NCI-H460 (cell line): ENCODE data around the gene BSND. TPM values are rescaled to one million over a fixed set of nuclear protein-coding genes. Genes with fewer than 3 reads are reported as not detected.

ENCODE experiments used
- DNase-seq: peaks from one replicate; pipeline ENCODE4 v3.0.0-alpha.2; 2016; ENCODE audit warnings: low read depth; ENCODE audit errors: extremely low read depth
- total RNA-seq: library from RNA; depleted of rRNA; stranded (reverse); fragments of >200 nt; shearing (Covaris generic); gene quantifications from 2 replicates; pipeline ENCODE4 v1.2.3, GENCODE V29; 2014

BSND gene
- total RNA-seq, 1 experiment from 2014 or later, result not detected

DNA sequence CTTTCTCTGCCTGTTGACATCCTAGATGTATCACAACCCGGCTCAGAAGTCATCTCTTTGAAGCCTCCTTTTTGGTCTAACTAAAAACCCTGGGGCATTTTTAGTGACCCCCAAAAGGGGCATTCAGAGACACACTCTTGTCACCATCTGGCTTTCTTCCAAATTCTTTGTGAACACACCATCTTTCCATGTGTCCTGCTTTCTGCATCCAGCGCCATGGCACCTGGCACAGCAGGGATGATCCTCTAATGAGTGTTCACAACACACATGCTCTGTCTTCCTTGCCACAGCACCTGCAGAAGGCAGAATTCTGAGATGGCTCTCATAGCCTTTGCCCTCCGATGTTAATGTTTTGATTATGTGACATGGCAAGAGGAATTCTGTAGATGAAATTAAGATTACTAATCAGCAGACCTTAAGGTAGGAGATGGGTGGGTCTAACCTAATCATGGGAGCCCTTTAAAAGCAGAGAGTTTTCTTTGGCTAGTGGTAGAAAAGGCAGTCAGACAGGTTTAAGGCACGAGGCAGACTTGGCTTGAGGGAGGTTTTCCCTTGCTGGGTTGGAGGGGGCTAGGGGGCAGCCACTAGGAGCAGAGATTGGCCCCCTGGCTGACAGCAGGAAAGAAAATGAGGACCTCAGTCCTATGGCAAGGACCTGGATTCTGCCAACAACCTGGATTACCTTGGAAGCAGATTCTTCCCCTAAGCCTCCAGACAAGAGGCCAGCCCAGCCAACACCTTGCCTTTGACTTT is 23.2 kb upstream of the BSND start:
- no peak for DNase-seq

DNA sequence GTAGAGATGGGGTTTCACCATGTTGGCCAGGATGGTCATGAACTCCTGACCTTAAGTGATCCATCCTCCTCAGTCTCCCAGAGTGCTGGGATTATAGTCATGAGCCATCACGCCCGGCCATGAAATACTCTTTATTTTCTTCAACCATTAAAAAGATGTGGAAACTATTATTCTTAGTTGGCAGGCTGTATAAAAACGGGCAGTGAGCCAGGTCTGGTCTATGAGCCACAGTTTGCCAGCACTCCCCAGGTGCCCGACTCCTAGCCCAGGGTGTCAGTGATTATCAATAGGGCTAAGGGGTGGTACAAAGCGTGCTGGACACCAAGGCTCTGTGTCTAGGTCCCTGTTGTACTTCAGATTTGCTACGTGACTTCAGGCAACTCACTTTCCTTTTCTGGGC is 22.0 kb upstream of the BSND start:
- no peak for DNase-seq

DNA sequence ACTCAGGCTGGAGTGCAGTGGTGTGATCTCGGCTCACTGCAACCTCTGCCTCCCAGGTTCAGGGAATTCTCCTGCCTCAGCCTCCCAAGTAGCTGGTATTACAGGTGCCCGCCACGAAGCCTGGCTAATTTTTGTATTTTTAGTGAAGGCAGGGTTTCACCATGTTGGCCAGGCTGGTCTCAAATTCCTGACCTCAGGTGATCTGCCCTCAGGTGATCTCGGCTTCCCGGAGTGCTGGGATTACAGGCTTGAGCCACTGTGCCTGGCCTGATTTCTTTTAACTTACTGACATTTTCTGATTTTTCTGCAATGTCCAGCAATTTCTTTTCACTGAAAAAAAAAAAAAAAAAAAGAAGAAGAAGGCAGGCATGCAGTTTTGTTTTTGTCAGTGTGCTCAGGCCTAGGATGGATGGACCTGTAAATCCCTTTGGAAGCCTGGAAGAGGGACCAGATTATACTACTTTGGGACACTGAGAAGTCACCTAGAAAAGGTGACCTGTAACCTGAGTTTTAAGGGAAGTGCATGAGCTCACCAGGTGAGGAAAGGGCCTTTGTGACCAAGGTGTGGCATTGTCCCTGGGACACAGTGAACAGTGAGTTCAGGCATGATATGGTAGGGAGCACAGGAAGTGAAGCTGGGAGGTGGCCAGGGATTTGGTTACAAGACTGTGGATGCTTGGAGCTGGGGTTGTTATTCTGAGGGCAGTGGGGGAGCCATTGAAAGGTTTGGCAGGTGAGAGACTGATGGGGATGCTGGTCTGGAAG is 21.0 kb upstream of the BSND start:
- no peak for DNase-seq

DNA sequence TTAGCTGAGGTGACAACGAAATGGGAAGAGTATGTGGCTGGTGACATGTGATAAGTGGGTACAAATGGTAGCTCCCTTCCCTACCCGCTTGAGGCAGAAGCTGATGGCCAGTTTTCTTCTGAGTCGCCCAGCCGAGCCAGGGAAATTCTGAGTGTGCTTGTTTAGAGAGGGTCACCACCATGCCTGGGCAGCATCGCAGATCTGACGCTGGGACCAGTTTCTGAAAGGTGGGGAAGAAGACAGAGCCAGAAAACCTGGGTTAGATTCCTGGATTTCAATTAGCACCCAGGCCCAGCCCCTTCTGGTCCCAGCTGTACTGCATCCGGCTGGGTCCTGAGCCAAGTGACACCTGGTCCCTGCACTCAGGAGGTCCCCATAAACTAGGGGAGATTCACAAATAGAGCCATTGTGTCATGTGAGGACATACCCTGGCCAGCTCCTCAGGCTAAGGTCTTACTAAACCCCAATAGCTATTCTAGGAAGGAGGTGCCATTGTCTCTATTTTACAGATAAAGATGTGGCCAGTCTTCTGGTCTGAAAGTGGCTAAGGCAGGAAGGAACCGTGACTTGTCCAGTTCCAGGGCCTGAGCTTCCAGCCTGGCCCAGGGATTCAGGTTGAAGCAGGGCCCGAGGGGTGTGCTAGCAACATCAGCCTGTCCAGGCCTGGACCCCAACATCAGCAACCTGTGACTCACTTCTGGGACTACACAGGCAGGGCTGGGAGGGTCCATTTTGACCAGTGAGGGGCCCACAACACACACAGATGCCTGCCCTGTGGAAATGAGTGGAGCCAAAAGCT is 20.0 kb upstream of the BSND start:
- no peak for DNase-seq

DNA sequence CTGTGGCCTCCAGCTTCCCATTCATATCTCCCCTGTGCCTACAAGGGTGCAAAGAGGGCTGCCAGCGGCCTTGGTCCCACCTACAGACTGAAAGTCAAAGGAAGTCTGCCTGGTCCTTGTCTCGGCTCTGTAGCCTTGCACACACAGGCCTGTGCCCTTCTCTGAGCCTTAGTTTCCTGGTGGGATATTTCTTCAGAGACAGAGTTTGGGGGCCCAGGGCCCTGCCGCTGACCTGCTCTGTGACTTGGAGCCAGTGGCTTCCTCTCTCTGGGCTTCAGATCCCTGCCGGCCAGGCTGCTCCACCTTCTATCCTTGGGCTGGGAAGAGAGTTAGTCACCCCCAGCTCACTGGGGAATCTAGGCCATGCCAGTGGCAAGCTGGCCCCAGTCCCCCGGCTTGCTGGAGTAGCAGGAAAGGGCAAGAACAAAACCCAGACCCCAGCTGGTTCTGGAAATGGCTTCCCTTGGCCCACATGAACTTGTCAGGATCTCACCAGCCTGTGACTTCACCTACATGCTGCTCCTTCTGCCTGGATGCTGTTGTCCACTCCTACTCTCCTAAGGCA is 19.3 kb upstream of the BSND start:
- DNase-seq, result no peak

DNA sequence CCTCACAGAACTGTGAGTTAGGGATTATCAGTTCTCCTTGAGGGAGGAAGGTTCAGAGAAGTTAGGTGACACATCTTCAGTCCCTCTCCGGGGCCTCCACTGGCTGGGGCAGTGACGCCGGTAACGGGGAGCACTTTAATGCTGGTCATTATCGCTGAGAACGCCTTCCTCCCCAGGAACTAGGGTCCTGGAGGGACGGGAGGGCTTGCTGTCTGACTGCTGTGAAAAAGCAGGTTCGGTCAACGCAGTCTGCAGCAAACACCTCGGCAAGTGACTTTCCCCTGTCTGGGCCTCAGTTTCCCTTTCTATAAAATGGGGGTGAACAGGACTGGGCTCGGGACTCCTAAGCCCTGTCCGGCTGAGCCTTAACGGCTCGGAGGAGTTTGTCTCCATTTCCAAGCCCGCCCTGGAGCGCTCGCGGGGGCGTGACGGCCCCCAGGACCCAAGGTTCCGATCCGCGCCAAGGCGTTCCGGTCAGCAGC is 18.6 kb upstream of the BSND start:
- no peak for DNase-seq

DNA sequence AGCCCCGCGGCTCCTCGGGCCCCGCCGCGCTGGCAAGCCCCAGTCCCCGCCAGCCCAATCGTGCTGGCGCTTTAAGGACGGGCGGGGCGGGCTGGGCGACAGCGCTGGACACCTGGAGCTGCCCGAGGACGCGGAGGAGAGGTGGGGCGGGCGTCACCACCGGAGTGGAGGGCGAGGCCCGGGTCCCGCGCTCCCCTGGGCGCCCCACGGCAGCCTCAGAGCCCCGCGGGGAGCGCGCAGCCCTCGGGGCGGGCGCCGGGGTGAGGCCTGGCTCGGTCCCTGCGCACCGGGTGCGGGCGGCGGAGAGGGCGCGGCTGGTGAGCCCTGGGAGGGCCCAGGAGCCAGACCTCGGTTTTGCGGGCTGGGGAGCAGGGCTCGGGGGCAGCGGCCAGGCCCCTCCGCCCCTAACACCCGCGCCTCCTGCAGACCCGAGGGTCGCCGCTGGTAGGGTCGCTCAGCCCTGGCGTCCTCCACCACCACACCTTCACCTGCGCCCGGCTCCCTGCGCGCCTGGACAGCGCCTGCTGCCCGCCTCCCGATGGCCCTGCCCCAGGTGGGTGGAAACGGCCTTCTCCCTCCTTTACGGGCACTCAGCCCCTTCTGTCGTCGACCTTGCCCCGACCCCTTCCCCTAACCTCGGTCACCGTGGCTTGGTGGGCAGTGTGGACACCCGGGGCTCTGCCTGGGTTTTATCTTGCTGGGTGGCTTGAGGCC is 18.0 kb upstream of the BSND start, which contains the start of gene TMEM61:
TSS of gene TMEM61 (plus strand) at position 101 of the 714 bp plus-strand sequence. CDS start at position 539, 438 bp downstream.
- DNase-seq, result no peak

DNA sequence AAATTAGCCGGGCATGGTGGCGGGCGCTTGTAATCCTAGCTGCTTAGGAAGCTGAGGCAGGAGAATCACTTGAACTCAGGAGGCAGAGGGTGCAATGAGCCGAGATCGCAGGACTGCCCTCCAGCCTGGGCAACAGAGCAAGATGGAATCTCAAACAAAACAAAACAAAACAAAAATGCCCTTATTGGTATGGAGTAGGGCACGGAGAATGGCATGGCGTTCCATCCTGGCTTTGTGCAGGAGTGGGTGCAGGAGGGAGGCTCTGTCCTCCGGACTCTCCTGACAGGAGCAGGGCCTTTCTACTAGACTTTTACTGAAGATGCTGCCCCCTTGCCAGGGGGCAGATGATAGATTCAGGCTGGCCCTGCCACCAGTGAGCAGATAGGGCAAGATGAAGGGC is 17.3 kb upstream of the BSND start:
- no peak for DNase-seq

DNA sequence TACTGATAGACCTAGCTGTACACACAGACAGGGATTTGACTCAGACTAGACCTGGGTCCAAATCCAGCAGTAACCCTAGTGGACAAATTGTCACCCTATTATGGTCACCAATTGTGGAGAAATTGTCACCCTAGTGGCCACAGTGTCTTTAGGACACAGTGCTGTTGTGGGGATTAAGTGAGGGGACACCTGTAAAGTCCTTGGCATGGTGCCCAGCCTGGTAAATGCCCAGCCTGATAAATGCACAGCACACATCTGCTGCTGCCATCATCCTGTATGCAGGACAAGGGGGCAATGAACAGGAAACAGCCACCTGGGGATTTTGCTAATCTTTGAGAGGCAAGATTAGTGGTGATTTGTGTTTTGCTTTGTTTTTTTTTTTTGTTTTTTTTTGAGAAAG is 16.0 kb upstream of the BSND start:
- no peak for DNase-seq

DNA sequence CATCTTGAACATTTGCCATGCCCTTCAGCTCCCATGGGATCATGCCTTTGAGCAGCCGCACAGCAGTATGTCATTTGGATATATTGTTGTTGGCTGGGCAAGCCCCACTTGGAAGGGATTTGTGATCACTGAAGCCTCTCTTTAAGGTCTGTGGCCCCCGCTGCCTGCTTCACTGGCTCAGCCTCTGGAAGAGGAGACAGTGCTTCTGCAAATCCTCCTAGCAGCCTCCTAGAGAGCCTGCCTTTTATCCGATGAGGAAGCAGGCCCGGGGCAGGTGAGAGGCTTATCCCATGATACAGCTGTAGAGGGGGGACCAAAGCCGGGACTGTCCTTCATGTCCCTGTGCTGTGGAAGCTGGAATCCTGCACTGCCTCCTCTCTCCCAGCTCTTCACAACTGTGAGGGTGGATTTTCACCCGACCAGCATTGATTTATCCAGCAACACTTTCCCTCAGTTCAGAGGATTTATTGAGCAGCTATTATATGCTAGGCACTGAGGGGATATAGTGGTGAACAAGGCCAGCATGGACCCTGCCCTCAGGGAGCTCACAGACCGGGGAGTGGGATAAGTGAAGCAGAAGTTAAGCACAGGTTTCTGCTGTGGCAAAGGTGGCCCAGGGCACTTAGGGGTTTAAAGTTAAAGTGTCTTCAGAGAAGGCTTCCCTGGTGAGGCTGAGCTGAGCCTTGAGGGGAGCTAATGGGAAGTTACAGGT is 14.4 kb upstream of the BSND start:
- DNase-seq, result no peak

DNA sequence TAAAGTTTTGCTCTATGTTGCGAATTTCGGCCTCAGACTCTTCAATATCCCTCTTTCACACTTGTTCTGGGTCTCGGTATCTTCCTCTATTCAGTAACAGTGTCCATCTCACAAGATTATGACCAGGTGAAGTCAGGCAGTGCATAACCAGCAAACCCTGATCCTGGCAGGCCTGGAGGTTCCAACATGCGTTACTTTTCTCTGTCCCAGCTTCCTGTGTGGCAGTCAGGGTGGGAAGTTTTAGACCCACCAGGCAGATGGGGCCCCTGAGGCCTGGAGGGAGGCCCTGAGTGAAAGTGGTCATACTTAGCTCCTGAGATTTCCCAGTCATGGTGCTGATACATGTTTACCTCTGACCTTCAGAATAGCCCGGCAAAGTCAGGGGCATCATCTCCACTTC is 13.2 kb upstream of the BSND start:
- no peak for DNase-seq

DNA sequence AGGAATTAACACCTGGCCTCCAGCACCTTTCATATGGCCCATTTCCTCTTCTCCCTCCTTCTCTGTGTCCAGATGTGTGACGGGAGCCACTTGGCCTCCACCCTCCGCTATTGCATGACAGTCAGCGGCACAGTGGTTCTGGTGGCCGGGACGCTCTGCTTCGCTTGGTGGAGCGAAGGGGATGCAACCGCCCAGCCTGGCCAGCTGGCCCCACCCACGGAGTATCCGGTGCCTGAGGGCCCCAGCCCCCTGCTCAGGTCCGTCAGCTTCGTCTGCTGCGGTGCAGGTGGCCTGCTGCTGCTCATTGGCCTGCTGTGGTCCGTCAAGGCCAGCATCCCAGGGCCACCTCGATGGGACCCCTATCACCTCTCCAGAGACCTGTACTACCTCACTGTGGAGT is 12.7 kb upstream of the BSND start:
- no peak for DNase-seq

DNA sequence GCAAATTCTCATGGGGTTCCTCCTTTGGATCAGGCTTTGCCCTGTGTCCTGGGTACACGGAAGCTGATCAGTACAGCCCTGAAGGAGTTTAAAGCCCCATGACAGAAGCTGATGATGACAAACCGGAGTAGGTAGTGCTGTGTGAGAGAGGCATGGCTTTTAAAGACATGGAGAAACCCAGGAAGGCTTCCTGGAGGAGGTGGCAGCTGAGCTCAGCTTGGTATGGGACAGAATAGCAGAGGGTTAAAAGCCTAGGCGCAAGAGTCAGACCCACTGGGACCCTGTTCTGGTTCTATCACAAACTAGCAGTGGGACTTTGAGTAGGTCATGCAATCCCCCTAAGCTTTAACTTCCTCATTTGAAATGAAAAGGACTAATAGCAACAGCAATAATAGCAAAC is 12.2 kb upstream of the BSND start:
- DNase-seq, result no peak

DNA sequence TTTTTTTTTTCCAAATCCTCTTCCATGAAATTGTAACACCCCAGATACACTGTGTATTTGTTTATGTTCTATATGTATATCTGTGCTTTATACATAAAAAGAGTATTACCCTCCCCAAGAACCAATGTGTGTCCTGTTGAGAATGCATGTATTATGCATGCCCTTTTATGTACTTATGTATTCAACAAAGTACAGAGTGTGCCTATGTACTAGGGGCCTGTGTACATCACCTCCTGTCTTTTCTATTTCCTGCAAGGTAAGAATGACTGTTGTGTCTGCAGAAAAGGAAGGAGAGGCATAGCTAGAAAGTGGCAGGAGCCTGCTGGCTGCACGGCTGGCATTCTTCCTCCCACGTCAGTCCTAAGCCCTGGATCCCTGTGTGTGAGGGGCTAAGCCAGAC is 11.3 kb upstream of the BSND start:
- no peak for DNase-seq

DNA sequence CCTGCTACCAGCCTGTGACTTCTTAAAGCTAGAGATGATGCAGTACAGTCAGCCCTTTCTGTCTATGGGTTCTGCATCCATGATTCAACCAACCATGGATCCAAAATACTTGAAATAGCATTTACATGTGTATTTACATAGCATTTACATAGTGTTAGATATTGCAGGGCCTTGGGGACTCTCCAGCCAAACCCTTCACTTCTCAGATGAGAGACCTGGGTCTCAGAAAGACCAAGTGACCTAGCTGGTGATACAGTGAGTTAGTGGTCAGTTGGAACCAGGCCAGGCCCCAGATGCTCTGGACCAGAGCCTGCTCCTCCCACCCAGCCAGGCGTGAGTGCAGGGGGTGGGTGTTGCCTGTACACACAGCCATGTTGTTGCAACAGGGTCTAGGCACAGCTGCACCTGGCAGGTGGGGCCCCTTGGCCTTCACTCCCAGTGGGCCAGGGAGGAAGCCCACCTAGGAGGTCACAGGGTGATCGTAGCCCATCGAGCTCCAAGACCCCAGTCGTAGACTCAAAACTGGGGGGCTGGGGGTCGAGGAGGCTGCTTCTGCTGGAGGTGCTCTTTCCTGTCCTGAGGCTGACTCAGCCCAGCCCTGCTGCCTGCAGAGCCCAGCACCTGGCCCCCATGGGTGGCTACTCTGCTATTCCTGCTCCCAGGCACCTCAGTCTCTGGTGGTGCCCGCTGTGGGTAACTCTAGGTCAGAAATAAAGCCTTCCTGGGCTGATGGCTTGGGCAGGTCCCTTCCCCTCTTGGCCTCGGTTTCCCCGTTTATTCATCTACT is 10.6 kb upstream of the BSND start:
- DNase-seq, result no peak

DNA sequence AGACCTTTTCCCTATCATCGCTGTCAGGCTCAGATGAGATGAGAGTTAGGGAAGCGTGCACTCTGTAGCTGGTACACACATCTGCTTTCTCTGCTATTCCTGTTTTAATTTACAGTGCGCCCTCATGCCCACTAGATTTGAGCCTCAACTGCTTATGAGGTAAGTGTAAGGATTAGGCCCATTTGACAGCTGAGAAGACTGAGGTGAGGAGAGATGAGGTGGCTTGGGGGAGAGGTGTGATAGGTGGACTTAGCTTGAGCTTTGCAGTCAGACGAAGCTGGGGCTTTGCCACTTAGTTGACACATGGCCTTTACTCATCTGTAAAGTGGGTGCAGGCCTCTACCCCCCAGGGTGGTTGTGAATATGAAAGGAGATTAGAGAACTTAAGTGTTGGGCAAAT is 9.8 kb upstream of the BSND start:
- DNase-seq, result no peak

DNA sequence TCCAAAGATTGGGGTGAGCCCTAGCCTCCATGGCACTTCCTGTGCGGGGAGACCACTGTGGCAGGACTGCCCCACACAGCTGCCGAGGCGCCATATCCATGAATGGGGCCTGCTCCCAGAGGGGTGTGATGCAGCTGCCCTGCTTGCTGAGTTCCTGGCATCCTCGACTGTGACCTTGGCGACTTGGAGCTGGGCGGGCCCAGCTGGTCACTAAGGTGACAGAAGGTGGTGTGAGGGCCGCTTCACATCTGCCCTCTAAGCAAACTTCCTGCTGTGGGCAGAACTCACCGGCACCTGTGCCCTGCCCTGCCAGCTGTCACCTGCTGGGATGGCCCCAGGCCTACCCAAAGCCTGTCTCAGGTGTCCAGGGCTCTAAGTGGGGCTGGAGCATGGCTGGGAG is 9.3 kb upstream of the BSND start:
- DNase-seq, result no peak

DNA sequence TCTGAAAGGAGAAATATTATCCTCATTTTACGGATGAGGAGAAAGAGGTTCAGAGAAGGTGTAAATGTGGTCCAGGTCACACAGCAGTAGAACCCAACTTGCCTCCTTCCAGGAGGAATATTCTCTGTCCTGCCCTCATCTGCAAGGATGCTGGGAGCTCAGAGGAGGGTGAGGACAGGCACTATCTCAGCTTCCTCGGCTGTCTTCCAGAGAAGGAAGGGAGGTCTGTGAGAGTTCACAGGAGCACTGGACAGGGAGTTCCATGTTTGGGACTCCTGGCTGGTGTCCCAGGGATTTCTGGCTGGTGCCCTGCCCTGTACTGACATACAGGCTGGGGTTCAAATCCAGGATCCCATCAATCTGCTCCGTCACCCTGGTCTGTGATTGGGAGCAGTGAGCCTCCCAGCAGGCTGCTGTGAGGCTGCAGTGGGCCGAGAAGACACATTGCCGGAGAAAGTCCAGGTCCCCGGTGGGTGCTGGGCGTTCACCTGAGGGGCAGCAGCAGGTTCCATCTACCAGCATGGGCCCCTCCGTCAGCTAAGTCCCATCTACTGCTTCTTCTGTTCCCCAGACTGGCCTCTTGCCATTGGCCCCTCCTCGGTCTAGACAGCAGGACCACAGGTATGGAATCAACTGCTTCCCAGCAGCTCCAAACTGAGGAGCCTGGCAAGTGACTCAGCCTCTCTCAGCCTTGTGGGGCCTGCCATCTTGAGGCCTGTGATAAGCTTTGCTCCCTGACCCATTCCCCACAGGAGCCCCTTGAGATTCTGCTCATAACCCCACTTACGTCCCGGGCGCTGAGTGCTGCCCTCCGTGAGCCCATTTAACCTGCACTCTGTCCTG is 8.5 kb upstream of the BSND start:
- DNase-seq, result no peak
